Stimulated activated naive CD8-positive, alpha-beta T cell treated with anti-CD3 and anti-CD28 coated beads, Interleukin-15, amount 100 ng/mL, for 72 hours (primary cell): ENCODE measurements around the gene ZBTB46.

Experiments
- ATAC-seq: fragments of 150-1000 bp; cut with Tn5 transposase; 2 replicates; pipeline ENCODE4 v1.10.0; 2021; ENCODE audit warnings: mild to moderate bottlenecking, moderate library complexity
- DNase-seq, 2 donors: peaks; one replicate each; pipeline ENCODE4 v3.0.0; 2021 to 2022
- H3K27ac Mint-ChIP-seq, 2 donors: one replicate each; pipeline ENCODE4 v1.8.0; 2022; ENCODE audit warnings: mild to moderate bottlenecking in 2 of 2, mixed read lengths in 2 of 2, moderate library complexity in 2 of 2
- H3K27me3 Mint-ChIP-seq: one replicate; pipeline ENCODE4 v1.8.0; 2022; ENCODE audit warnings: mixed read lengths
- H3K4me1 Mint-ChIP-seq: one replicate; pipeline ENCODE4 v1.8.0; 2022; ENCODE audit warnings: mild to moderate bottlenecking, mixed read lengths
- H3K4me3 Mint-ChIP-seq, 2 donors: one replicate each; pipeline ENCODE4 v1.8.0; 2022; ENCODE audit warnings: mild to moderate bottlenecking in 2 of 2, mixed read lengths in 2 of 2, moderate library complexity in 1 of 2
- H3K9me3 Mint-ChIP-seq, 2 donors: one replicate each; pipeline ENCODE4 v1.8.0; 2022; ENCODE audit warnings: mixed read lengths in 2 of 2

Gene ZBTB46

DNA sequence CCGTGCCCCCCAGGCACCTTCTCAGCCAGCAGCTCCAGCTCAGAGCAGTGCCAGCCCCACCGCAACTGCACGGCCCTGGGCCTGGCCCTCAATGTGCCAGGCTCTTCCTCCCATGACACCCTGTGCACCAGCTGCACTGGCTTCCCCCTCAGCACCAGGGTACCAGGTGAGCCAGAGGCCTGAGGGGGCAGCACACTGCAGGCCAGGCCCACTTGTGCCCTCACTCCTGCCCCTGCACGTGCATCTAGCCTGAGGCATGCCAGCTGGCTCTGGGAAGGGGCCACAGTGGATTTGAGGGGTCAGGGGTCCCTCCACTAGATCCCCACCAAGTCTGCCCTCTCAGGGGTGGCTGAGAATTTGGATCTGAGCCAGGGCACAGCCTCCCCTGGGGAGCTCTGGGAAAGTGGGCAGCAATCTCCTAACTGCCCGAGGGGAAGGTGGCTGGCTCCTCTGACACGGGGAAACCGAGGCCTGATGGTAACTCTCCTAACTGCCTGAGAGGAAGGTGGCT lies 133.7 kb downstream of the ZBTB46 start:
- ATAC-seq, result no peak
- peak overlapping the region in 1 of 2 donors; percentile 93 for H3K27ac Mint-ChIP-seq
- DNase-seq, result peak in 1 of 2 donors; percentile 13

DNA sequence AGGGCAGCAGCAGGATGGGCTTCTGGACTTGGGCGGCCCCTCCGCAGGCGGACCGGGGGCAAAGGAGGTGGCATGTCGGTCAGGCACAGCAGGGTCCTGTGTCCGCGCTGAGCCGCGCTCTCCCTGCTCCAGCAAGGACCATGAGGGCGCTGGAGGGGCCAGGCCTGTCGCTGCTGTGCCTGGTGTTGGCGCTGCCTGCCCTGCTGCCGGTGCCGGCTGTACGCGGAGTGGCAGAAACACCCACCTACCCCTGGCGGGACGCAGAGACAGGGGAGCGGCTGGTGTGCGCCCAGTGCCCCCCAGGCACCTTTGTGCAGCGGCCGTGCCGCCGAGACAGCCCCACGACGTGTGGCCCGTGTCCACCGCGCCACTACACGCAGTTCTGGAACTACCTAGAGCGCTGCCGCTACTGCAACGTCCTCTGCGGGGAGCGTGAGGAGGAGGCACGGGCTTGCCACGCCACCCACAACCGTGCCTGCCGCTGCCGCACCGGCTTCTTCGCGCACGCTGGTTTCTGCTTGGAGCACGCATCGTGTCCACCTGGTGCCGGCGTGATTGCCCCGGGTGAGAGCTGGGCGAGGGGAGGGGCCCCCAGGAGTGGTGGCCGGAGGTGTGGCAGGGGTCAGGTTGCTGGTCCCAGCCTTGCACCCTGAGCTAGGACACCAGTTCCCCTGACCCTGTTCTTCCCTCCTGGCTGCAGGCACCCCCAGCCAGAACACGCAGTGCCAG lies 134.3 kb downstream of the ZBTB46 start, which contains the start of gene TNFRSF6B:
TSS of gene TNFRSF6B (plus strand) at position 25 of the 729 bp plus-strand sequence. CDS start at position 141, 116 bp downstream.
- Mint-ChIP-seq H3K27ac (peak within 1 kb of the TSS in 1 of 2 donors; percentile 93), H3K4me3 (peak within 1 kb of the TSS; percentile 9 to 67)

More for the DNA sequence above, 133.7 kb downstream of the ZBTB46 start:
- Mint-ChIP-seq H3K4me3 (peak overlapping the region; percentile 9 to 67), H3K9me3 (no peaks in the 10 kb centered on the region), H3K4me1 (peaks cover 56% of the 10 kb centered on the region), H3K27me3 (no peaks in the 10 kb centered on the region)

DNA sequence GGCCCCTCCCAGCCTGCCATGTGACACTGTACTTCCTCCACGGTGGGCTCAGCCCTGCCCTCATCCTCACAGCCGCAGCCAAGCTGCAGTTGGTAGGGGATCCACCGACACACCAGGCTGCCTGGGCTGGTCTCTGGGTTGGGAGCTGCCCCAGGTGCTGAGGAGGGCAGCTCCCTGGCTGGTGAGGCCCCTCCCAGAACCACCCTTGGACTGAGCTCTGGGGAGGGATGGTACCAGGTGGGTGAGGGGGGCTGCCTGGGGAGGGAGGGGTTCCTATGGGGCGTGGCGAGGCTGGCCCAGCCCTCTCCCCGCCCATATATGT lies 134.8 kb downstream of the ZBTB46 start:
- Mint-ChIP-seq H3K27me3 (no peaks in the 10 kb centered on the region), H3K4me1 (peaks cover 60% of the 10 kb centered on the region), H3K9me3 (no peaks in the 10 kb centered on the region), H3K27ac (peak overlapping the region in 1 of 2 donors; percentile 44), H3K4me3 (peak overlapping the region in 1 of 2 donors; percentile 67)
- peak; percentile 61 for ATAC-seq
- no peak for DNase-seq

More for the DNA sequence above, 134.3 kb downstream of the ZBTB46 start, which contains the start of gene TNFRSF6B:
- ATAC-seq (peak; percentile 34), DNase-seq (peak in 1 of 2 donors; percentile 12)
- no peaks in the 10 kb centered on the region for H3K27me3 Mint-ChIP-seq
- no peaks in the 10 kb centered on the region for H3K9me3 Mint-ChIP-seq
- peaks cover 56% of the 10 kb centered on the region for H3K4me1 Mint-ChIP-seq

DNA sequence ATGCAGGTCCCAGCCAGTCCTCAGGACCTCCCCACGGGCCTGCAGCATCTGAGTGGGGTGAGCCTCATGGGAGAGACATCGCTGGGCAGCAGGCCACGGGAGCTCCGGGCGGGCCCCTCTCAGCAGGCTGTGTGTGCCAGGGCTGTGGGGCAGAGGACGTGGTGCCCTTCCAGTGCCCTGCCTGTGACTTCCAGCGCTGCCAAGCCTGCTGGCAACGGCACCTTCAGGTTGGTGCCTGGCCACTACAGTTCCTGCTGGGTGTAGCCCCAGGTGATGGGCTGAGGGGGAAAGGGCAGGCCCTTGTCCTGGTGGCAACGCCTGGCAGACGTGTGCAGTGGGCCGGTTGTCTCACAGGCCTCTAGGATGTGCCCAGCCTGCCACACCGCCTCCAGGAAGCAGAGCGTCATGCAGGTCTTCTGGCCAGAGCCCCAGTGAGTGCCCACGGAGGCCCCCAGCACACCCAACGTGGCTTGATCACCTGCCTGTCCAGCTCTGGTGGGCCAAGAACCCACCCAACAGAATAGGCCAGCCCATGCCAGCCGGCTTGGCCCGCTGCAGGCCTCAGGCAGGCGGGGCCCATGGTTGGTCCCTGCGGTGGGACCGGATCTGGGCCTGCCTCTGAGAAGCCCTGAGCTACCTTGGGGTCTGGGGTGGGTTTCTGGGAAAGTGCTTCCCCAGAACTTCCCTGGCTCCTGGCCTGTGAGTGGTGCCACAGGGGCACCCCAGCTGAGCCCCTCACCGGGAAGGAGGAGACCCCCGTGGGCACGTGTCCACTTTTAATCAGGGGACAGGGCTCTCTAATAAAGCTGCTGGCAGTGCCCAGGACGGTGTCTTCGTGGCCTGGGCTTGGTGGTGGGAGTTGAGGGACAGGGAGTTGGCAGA lies 135.4 kb downstream of the ZBTB46 start:
- Mint-ChIP-seq H3K9me3 (no peaks in the 10 kb centered on the region), H3K4me3 (peak overlapping the region in 1 of 2 donors; percentile 67), H3K27ac (peak overlapping the region in 1 of 2 donors; percentile 44), H3K27me3 (no peaks in the 10 kb centered on the region), H3K4me1 (peaks cover 62% of the 10 kb centered on the region)
- ATAC-seq (no peak), DNase-seq (no peak)

DNA sequence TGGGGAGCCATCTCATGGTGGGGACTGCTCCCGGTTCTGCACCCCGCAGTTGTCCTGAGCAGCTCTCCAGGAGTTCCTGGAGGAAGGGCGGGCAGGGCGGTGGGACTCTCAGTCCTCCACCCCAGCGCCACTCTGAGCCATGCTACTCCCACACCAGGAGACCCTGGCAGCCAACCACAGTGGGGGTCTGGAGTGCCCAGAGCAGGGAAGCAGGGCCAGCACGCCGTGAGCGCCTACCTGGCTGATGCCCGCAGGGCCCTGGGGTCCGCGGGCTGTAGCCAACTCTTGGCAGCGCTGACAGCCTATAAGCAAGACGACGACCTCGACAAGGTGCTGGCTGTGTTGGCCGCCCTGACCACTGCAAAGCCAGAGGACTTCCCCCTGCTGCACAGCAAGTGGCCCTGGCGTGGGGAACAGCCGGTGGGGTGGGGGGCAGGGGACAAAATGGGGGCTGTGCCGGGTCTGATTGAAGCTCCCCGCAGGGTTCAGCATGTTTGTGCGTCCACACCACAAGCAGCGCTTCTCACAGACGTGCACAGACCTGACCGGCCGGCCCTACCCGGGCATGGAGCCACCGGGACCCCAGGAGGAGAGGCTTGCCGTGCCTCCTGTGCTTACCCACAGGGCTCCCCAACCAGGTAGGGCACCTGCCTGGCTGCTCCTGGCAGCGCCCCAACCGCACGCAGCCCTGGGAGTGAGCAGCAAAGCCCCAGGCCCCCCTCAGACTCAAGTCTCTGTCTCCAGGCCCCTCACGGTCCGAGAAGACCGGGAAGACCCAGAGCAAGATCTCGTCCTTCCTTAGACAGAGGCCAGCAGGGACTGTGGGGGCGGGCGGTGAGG lies 136.3 kb downstream of the ZBTB46 start:
- Mint-ChIP-seq H3K4me3 (no peak overlapping the region), H3K27ac (no peak overlapping the region), H3K27me3 (no peaks in the 10 kb centered on the region), H3K9me3 (no peaks in the 10 kb centered on the region), H3K4me1 (peaks cover 53% of the 10 kb centered on the region)
- DNase-seq (no peak), ATAC-seq (no peak)

DNA sequence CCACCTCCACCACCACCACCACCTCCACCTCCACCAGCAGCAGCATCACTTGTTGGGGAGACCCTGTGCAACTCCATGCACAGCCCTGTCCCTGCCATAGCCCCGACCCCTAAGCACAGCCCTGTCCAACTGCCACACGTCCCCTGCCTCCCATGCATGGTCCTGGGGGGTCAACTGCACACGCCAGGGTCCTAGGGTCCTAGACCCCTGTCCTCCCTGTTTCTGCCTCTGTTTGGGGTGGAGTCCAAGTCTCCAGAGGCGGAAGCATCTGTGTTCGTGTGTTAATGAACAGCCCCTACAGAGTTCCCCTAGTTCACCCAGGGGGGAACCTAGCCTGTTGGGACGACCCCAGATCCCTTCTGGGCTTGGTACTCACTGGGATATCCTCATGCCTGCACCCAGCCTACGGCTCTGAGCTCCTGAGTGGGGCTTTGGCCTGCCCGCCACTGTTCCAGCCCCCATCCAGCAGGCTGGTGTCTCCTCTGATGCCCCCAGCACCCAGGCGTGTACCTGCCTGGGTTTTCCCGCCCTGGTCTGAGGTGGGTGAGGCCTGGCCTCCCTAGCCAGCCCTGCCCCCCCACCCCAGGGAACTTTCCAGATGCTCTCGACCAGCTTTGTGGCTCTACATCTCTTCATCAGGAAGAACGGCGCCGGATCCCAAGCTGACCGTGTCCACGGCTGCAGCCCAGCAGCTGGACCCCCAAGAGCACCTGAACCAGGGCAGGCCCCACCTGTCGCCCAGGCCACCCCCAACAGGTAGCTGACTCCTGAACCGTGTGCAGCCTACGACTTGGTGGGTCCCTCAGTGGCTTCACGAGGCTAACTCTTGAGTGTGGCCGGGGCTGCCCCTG lies 137.1 kb downstream of the ZBTB46 start:
- Mint-ChIP-seq H3K27ac (peak overlapping the region in 1 of 2 donors; percentile 99), H3K4me1 (peaks cover 44% of the 10 kb centered on the region), H3K9me3 (no peaks in the 10 kb centered on the region), H3K4me3 (peak overlapping the region in 1 of 2 donors; percentile 61), H3K27me3 (no peaks in the 10 kb centered on the region)
- no peak for ATAC-seq
- DNase-seq, result no peak
